GM12892 (cell line): ENCODE data around the gene MZT2A.
"Not testable (repeated sequence)": the region's sequence is repeated elsewhere in the genome, so short reads cannot be mapped to it uniquely, and the experiment has no call there.

ENCODE experiments used
- POLR2A ChIP-seq: IDR thresholded peaks from 2 replicates; pipeline ENCODE4 v1.6.1; 2011; ENCODE audit warnings: low read depth, low read length, control low read depth
- POLR2AphosphoS5 ChIP-seq: IDR thresholded peaks from 2 replicates; pipeline ENCODE4 v1.6.1; 2011; ENCODE audit warnings: low read depth, low read length, control low read depth

DNA sequence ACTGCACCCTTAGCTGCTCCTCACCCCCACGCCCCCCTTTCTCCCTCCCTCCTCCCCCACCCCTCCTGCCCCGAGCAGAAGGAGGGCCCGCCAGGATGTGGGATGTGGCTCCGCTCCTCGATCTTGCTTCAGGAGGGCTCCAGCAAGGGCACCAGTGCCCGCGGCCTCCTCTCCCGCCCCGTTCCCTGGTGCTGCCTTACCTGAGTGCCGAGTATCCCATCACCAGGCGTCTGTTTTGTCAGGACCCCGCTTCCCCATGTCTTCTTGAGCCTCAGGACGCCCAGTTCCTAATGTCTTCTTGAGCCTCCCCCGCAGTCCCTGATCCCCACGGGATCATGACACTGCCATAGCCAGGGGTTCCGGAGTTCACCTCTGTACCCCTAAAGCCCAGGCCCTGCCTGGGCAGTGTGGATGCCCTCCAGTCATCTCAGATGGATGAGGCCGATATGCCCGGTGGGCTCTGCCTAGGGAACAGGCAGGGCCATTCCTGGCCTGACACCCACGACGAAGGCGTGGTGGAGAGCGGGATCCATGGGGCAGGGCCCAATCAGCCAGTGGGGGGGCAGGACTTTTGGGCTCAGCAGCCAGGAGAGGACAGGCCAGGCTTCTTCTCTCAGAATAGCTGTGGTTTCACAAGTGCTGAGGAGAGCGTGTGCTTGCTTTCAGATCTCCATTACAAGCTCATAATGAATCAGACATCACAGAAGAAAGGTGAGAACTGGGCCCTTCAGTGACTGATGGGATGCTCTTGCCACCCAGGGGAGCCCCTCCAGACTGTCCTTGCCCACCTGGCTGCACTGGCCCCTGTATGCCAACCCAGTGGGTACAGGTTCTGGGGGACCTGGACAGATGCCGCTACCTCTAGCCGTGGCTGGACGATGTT is 37.0 kb upstream of the MZT2A start:
- not testable (repeated sequence) for TF ChIP-seq POLR2A, POLR2AphosphoS5
